Heart right ventricle (tissue), 16 donors: ENCODE results near the gene SHC2. TPM values are rescaled to one million over a fixed set of nuclear protein-coding genes. Genes with fewer than 3 reads are reported as not detected.

Experiments
- ATAC-seq, 8 donors: fragments of 200-7000 bp; cut with Tn5 transposase; one replicate each; pipeline ENCODE4 v1.9.1; 2020; ENCODE audit warnings: mild to moderate bottlenecking in 8 of 8, moderate library complexity in 8 of 8, moderate number of reproducible peaks in 1 of 8
- DNase-seq, 2 donors: peaks; one replicate each; pipeline ENCODE4 v3.0.0-alpha.2; 2020
- H3K27ac ChIP-seq, 10 donors: fragments of 200-600 bp; sonication (generic) in 2 of 10; one replicate each; pipeline versions ENCODE4 v1.5.0 to v1.8.0; 2020 to 2022; ENCODE audit warnings: mild to moderate bottlenecking in 3 of 10
- H3K27me3 ChIP-seq, 7 donors: fragments of 200-600 bp; one replicate each; pipeline ENCODE4 v1.8.0; 2021 to 2022; ENCODE audit warnings: mild to moderate bottlenecking in 2 of 7
- H3K36me3 ChIP-seq, 9 donors: fragments of 200-600 bp; sonication (generic) in 1 of 9; one replicate each; pipeline versions ENCODE4 v1.5.0 to v1.8.0; 2020 to 2022; ENCODE audit warnings: mild to moderate bottlenecking in 2 of 9
- H3K4me1 ChIP-seq, 9 donors: fragments of 200-600 bp; sonication (generic) in 1 of 9; one replicate each; pipeline versions ENCODE4 v1.5.0 to v1.8.0; 2020 to 2022; ENCODE audit warnings: mild to moderate bottlenecking in 4 of 9
- H3K4me3 ChIP-seq, 10 donors: fragments of 200-600 bp; sonication (generic) in 2 of 10; one replicate each; pipeline versions ENCODE4 v1.5.0 to v1.8.0; 2020 to 2022; ENCODE audit warnings: mild to moderate bottlenecking in 7 of 10, moderate library complexity in 2 of 10
- H3K9me3 ChIP-seq, 11 donors: fragments of 200-600 bp in 10 of 11; sonication (generic) in 2 of 11; one replicate each; pipeline versions ENCODE4 v1.5.0 to v1.8.0; 2013 to 2022; ENCODE audit warnings: mild to moderate bottlenecking in 2 of 11, control low read depth in 1 of 11, moderate library complexity in 1 of 11
- CTCF ChIP-seq, 9 donors: fragments of 200-600 bp; sonication (generic) in 2 of 9; IDR thresholded peaks; one replicate each; pipeline versions ENCODE4 v1.5.0 to v1.8.0; 2021 to 2022; ENCODE audit warnings: antibody characterized with exemption in 9 of 9, mild to moderate bottlenecking in 5 of 9, moderate library complexity in 1 of 9
- WGBS, 2 donors: extraction: QIAGEN DNeasy Blood & Tissue Kit; methylation state at CpG; one replicate each; pipeline ENCODE4 v1.1.7; 2013; ENCODE audit warnings: inconsistent platforms in 1 of 2; 5-methylcytosine and 5-hydroxymethylcytosine counted together
- intact Hi-C, 10 donors: fragments of 100-400 bp; cut with DNase I; formaldehyde crosslinking; loops; one replicate each; pipeline versions ENCODE4 v1.11.1 to v1.14.2; 2022
- polyA plus RNA-seq, 2 donors: library from polyadenylated mRNA; stranded (reverse); fragments of 200-250 nt; gene quantifications; one replicate each; pipeline ENCODE4 v1.2.3, GENCODE V29; 2013
- total RNA-seq, 10 donors: library from RNA; stranded (reverse); fragmentation: NEBNext Ultra II Directional in 3 of 10; extraction: Animal tissue kit (Norgen Biotek cat#: 25700) in 3 of 10; gene quantifications; one replicate each; pipeline versions ENCODE4 v1.2.1 to v1.2.4, GENCODE V29; 2021 to 2023
- donor health status: Arrhythmogenic right ventricular cardiomyopathy.
- donor health status: ischemic (EF 13 %, LVEDD 7.1; RV severe dilation, severe dysfunction).
- donor health status: healthy with polysubstance abuse.
- donor health status: DM: no; HTN: yes; CAD: no.
- donor health status: DM: no; HTN: no; CAD: no.
- donor health status: ischemic (EF 25% LVEDD 6.9; RV normal size, moderate dysfunction).
- donor health status: ischemic (EF 25% LVEDD 5.7; RV mildly dilated, moderate dysfunction).
- donor health status: healthy.
- donor health status: DM: yes; HTN: yes; CAD: no.
- donor health status: Ischemic cardiomyopathy.
- donor health status: ischemic (EF 35%, LVEDD 5.7; RV mildly dilated, moderate dysfunction).
- donor health status: nonischemic (EF 11% LVEDD 7.7; RV severe dilation, severe dysfunction).
- donor health status: DM: yes; HTN: yes; CAD: no.
- donor health status: PGD.
- donor health status: ischemic (EF 29% LVEDD 5.4; RV normal size, mild dysfunction).
- donor health status: nonischemic (EF 23%, LVEDD 6.1; RV moderate dilation, normal function).

SHC2 gene
- total and polyA plus RNA-seq, 12 donors = 7.7 to 33.5 (median 12.4) TPM

- intact Hi-C loops = no loop called here
- Histone ChIP-seq H3K4me1 (no peaks in the 10 kb centered on the region), H3K27ac (no peak overlapping the region), H3K4me3 (no peak overlapping the region), H3K27me3 (peaks cover 0 to 50% (median 26%) of the 10 kb centered on the region in 7 donors), H3K36me3 (no peaks in the 10 kb centered on the region), H3K9me3 (peaks cover 0 to 2% (median 0%) of the 10 kb centered on the region in 11 donors)
- TF ChIP-seq CTCF (IDR thresholded peaks at IDR 0.05) = no peak
- DNase-seq (no peak), ATAC-seq (peak in 2 of 8 donors; percentile 19 to 27)
- WGBS, 2 donors = 83 to 85% methylated on average over 43 of the region's 43 CpGs
These were observed 59.6 kb downstream of the SHC2 start for GRCh38 chr19:400976-401865.

GRCh38 chr19:399370-399769 is 61.5 kb downstream of the SHC2 start:
- H3K27me3 ChIP-seq = peaks cover 0 to 42% (median 19%) of the 10 kb centered on the region in 7 donors
- no peak for TF ChIP-seq CTCF (IDR thresholded peaks at IDR 0.05)
- WGBS, 2 donors = 89% methylated on average over 9 of the region's 9 CpGs
- H3K27ac ChIP-seq = no peak overlapping the region
- ATAC-seq (no peak), DNase-seq (no peak)
- intact Hi-C loops = no loop called here
- H3K4me3 ChIP-seq = no peak overlapping the region
- no peaks in the 10 kb centered on the region for H3K4me1 ChIP-seq
- H3K9me3 ChIP-seq = peaks cover 0 to 2% (median 0%) of the 10 kb centered on the region in 11 donors
- H3K36me3 ChIP-seq = no peaks in the 10 kb centered on the region

GRCh38 chr19:398719-399118 is 62.1 kb downstream of the SHC2 start:
- DNase-seq = no peak
- WGBS, 2 donors = 86 to 89% methylated on average over 17 of the region's 17 CpGs
- no peak overlapping the region for H3K4me3 ChIP-seq
- intact Hi-C loops = no loop called here
- no peak overlapping the region for H3K27ac ChIP-seq
- no peaks in the 10 kb centered on the region for H3K4me1 ChIP-seq
- TF ChIP-seq CTCF (IDR thresholded peaks at IDR 0.05) = no peak
- no peaks in the 10 kb centered on the region for H3K36me3 ChIP-seq
- ATAC-seq = no peak
- peaks cover 0 to 2% (median 0%) of the 10 kb centered on the region in 11 donors for H3K9me3 ChIP-seq
- peaks cover 0 to 41% (median 19%) of the 10 kb centered on the region in 7 donors for H3K27me3 ChIP-seq

- no peaks in the 10 kb centered on the region for H3K36me3 ChIP-seq
- peaks cover 0 to 5% (median 0%) of the 10 kb centered on the region in 11 donors for H3K9me3 ChIP-seq
- H3K27ac ChIP-seq = no peak overlapping the region
- no peak overlapping the region for H3K4me3 ChIP-seq
- peaks cover 0 to 35% (median 14%) of the 10 kb centered on the region in 7 donors for H3K27me3 ChIP-seq
- ATAC-seq (no peak), DNase-seq (no peak)
- intact Hi-C loops = no loop called here
- 92 to 94% methylated on average over 31 of the region's 31 CpGs for whole genome bisulfite sequencing, 2 donors
- H3K4me1 ChIP-seq = no peaks in the 10 kb centered on the region
- no peak for TF ChIP-seq CTCF (IDR thresholded peaks at IDR 0.05)
These were observed 62.7 kb downstream of the SHC2 start for GRCh38 chr19:397941-398706.
